Liver (tissue), 4 donors: Measurements from ENCODE around the gene BEND4. TPM values are rescaled to one million over a fixed set of nuclear protein-coding genes. Genes with fewer than 3 reads are reported as not detected.

Experiments
- polyA plus RNA-seq, 2 donors: library from polyadenylated mRNA; stranded (reverse) in 1 of 2; unstranded in 1 of 2; fragments of 200-250 nt in 1 of 2; fragments of >200 nt in 1 of 2; fragmentation: Nextera tagmentation in 1 of 2; extraction: Ambion mirVana in 1 of 2; gene quantifications; one replicate each; pipeline versions ENCODE4 v1.2.1 to v1.2.3, GENCODE V29; 2013 to 2015
- total RNA-seq, 2 donors: library from RNA; depleted of rRNA; stranded (reverse); fragments of >200 nt; gene quantifications; one replicate each; pipeline ENCODE4 v1.2.3, GENCODE V29; 2014
- donor health status: healthy.
- donor health status: healthy.
- donor health status: healthy.

The BEND4 gene
- total and polyA plus RNA-seq, 4 donors = 0.02 to 0.28 (median 0.13) TPM

Other genes starting within 250 kb of the BEND4 start
- 10 to 100 TPM; 28.8 to 49.0 TPM for gene TMEM33, start 217.2 kb downstream of the BEND4 start, total RNA-seq
- gene TMEM33, start 217.2 kb downstream of the BEND4 start, polyA plus RNA-seq = 10 to 100 TPM; 20.8 to 34.7 TPM
- under 1 TPM; under 0.01 to 0.59 TPM for gene DCAF4L1, start 170.9 kb downstream of the BEND4 start, total RNA-seq
- gene DCAF4L1, start 170.9 kb downstream of the BEND4 start, polyA plus RNA-seq = under 1 TPM; 0.05 to 0.08 TPM
- 10 to 100 TPM; 27.6 to 31.0 TPM for gene SLC30A9, start 162.1 kb downstream of the BEND4 start, total RNA-seq
- 10 to 100 TPM; 13.5 to 16.7 TPM for gene SLC30A9, start 162.1 kb downstream of the BEND4 start, polyA plus RNA-seq
- gene SHISA3, start 244.8 kb upstream of the BEND4 start, total RNA-seq = under 1 TPM; 0.25 to 0.56 TPM
- under 1 TPM in 1 of 2 donors, not detected in 1; 0.63 TPM for gene SHISA3, start 244.8 kb upstream of the BEND4 start, polyA plus RNA-seq